ENCODE measurements around the gene PLAAT4. TPM values are rescaled to one million over a fixed set of nuclear protein-coding genes. Genes with fewer than 3 reads are reported as not detected.

PLAAT4 gene
- total and polyA plus RNA-seq, 2 donors (not counting 3 experiments of a cell fraction or from before 2014, with no cell fraction given) = 0.95 to 1.7 TPM

DNA sequence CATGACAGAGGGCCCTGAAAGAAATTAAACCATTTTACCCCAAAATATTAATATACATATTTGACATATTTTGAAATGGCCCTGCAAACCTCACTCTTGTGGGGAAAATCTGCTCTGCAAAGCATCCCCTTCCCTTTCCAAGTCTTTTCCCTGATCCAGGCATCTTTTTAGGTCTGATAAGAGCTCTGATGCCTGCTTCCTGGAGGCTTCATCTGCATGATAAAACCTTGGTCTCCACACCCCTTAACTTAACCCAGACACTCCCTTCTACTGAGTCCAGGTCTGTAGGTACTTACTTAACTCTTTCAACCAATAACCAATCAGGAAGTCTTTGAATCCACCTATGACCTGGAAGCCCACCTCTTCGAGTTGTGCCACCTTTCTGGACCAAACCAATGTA is 32.6 kb upstream of the PLAAT4 start:
- no peak overlapping the region for H3K9ac ChIP-seq (replicated peaks; ENCODE audit: extremely low read depth, insufficient read depth, low read length)
- TF ChIP-seq POLR2AphosphoS5 (IDR thresholded peaks at IDR 0.05; ENCODE audit: insufficient read depth, low read depth, low read length) = no peak
- TF ChIP-seq MYC (IDR thresholded peaks at IDR 0.05; ENCODE audit: low read depth, low read length) = no peak
- TF ChIP-seq EZH2 (IDR thresholded peaks at IDR 0.05; ENCODE audit: borderline replicate concordance, low read depth, low read length, severe bottlenecking) = no peak
- no peak for TF ChIP-seq FOS (IDR thresholded peaks at IDR 0.05; ENCODE audit: borderline replicate concordance, insufficient read depth, low read length)
- no peak for TF ChIP-seq JUN (IDR thresholded peaks at IDR 0.05; ENCODE audit: borderline replicate concordance, insufficient read depth, insufficient read length, low read depth)
- no peak for TF ChIP-seq GATA2 (IDR thresholded peaks at IDR 0.05; ENCODE audit: insufficient read depth, insufficient read length, low read depth, low read length)
- TF ChIP-seq MAX (IDR thresholded peaks at IDR 0.05; ENCODE audit: insufficient read depth, insufficient read length) = no peak
- TF ChIP-seq POLR2A (IDR thresholded peaks at IDR 0.05; ENCODE audit: low read depth, low read length) = no peak
- no peak for TF ChIP-seq CTCF (IDR thresholded peaks at IDR 0.05; ENCODE audit: extremely low read depth in 1 of 2, insufficient read depth in 1 of 2, low read depth in 1 of 2, low read length in 2 of 2)
- no peak overlapping the region for H3K27ac ChIP-seq (ENCODE audit: insufficient read depth, low read depth, low read length)
- ChIA-PET CTCF (interaction anchor here (1.5 kb wide), 1 partner anchor 10 kb away, joined by 5 read pairs; no protein-coding TSS in a partner anchor), POLR2A (no interaction called here)
- FAIRE-seq (no peak), DNase-seq (ENCODE audit: low read depth, low spot score) (no peak)
- no peaks in the 10 kb centered on the region for H3K9me1 ChIP-seq (replicated peaks; ENCODE audit: control insufficient read depth, extremely low read depth, insufficient read depth, low read length)
- no peak overlapping the region for H2AFZ ChIP-seq (ENCODE audit: low read depth, low read length)
- no peaks in the 10 kb centered on the region for H3K79me2 ChIP-seq (ENCODE audit: control insufficient read depth, insufficient read depth, low read length)
- dilution Hi-C loops (cut with MboI; ENCODE audit: extremely low pct_ligation_motif_present, low sequenced_read_pairs) = no loop called here
- H3K4me3 ChIP-seq (replicated peaks in 1 of 3; ENCODE audit: insufficient read depth in 1 of 3, low read depth in 1 of 3, low read length in 3 of 3) = no peak overlapping the region
- no peaks in the 10 kb centered on the region for H4K20me1 ChIP-seq (replicated peaks; ENCODE audit: control insufficient read depth, extremely low read depth, insufficient read depth, low read length)
- H3K36me3 ChIP-seq (ENCODE audit: control insufficient read depth in 2 of 2, extremely low read depth in 1 of 2, insufficient read depth in 2 of 2, low read length in 2 of 2) = no peaks in the 10 kb centered on the region
- peaks cover 0 to 11% of the 10 kb centered on the region in 2 experiments for H3K27me3 ChIP-seq (ENCODE audit: control insufficient read depth in 2 of 2, insufficient read depth in 2 of 2, low read length in 2 of 2)
- no TSS peak for BruUV-seq (replicated peaks)
- intact Hi-C loops (cut with micrococcal nuclease) = no loop called here
- H3K4me2 ChIP-seq (ENCODE audit: insufficient read depth, low read length) = no peak overlapping the region
- no peaks in the 10 kb centered on the region for H3K9me3 ChIP-seq (replicated peaks; ENCODE audit: control insufficient read depth, insufficient read depth, low read length)
- H3K4me1 ChIP-seq (ENCODE audit: control insufficient read depth, extremely low read depth, insufficient read depth, low read length) = no peaks in the 10 kb centered on the region
